Neural crest cell (in vitro differentiated cells): ENCODE measurements around the gene CFAP210. TPM values are rescaled to one million over a fixed set of nuclear protein-coding genes. Genes with fewer than 3 reads are reported as not detected.
A peak's percentile ranks its signal among the peaks of the same experiment; 100 is the strongest.
"Not testable (repeated sequence)": the region's sequence is repeated elsewhere in the genome, so short reads cannot be mapped to it uniquely, and the experiment has no call there.

Experiments used
- DNase-seq: peaks from one replicate; pipeline ENCODE4 v3.0.0; 2021; ENCODE audit warnings: low read depth, mixed read lengths, low spot score
- H3K27ac Mint-ChIP-seq: one replicate; pipeline ENCODE4 v1.8.0; 2021; ENCODE audit warnings: mild to moderate bottlenecking, mixed read lengths; ENCODE audit not compliant: unreplicated experiment
- H3K27me3 Mint-ChIP-seq: 2 replicates; pipeline ENCODE4 v1.8.0; 2021; ENCODE audit warnings: low read depth, mild to moderate bottlenecking, mixed read lengths
- H3K36me3 Mint-ChIP-seq: 2 replicates; pipeline ENCODE4 v1.8.0; 2021; ENCODE audit warnings: low read depth, mild to moderate bottlenecking, mixed read lengths
- H3K4me1 Mint-ChIP-seq: 2 replicates; pipeline ENCODE4 v1.8.0; 2021; ENCODE audit warnings: mixed read lengths
- H3K4me3 Mint-ChIP-seq: one replicate; pipeline ENCODE4 v1.8.0; 2021; ENCODE audit warnings: mild to moderate bottlenecking, mixed read lengths
- H3K9me3 Mint-ChIP-seq: 2 replicates; pipeline ENCODE4 v1.8.0; 2021; ENCODE audit warnings: mixed read lengths
- CTCF ChIP-seq: fragments of 200-600 bp; sonication (generic); conservative IDR thresholded peaks from 2 replicates; pipeline ENCODE4 v1.5.0; 2021; ENCODE audit warnings: antibody characterized with exemption, mild to moderate bottlenecking
- total RNA-seq: library from RNA; stranded (reverse); gene quantifications from 2 replicates; pipeline ENCODE4 v1.2.1, GENCODE V29; 2021

The CFAP210 gene
- total RNA-seq, 1 donor from 2014 or later: 2.3 TPM

GRCh38 chr2:169704160-169704708 lies 10.0 kb upstream of the CFAP210 start:
- H3K9me3 Mint-ChIP-seq: no peaks in the 10 kb centered on the region
- peaks cover 11% of the 10 kb centered on the region for H3K36me3 Mint-ChIP-seq
- DNase-seq: no peak
- no peak overlapping the region for H3K4me3 Mint-ChIP-seq
- no peaks in the 10 kb centered on the region for H3K27me3 Mint-ChIP-seq
- H3K27ac Mint-ChIP-seq: no peak overlapping the region
- TF ChIP-seq CTCF: no peak
- no peaks in the 10 kb centered on the region for H3K4me1 Mint-ChIP-seq

- DNase-seq: no peak
- Mint-ChIP-seq H3K4me3 (no peak overlapping the region), H3K27ac (no peak overlapping the region), H3K36me3 (peaks cover 16% of the 10 kb centered on the region), H3K9me3 (no peaks in the 10 kb centered on the region), H3K27me3 (no peaks in the 10 kb centered on the region), H3K4me1 (no peaks in the 10 kb centered on the region)
- no peak for TF ChIP-seq CTCF
Observed at GRCh38 chr2:169702996-169703395, 8.8 kb upstream of the CFAP210 start.

GRCh38 chr2:169699173-169699572 lies 5.0 kb upstream of the CFAP210 start:
- not testable (repeated sequence) for H3K9me3 Mint-ChIP-seq, H3K27ac Mint-ChIP-seq, H3K4me3 Mint-ChIP-seq, DNase-seq, H3K27me3 Mint-ChIP-seq
- peaks cover 13% of the 10 kb centered on the region for H3K4me1 Mint-ChIP-seq
- H3K36me3 Mint-ChIP-seq: peaks cover 12% of the 10 kb centered on the region

- no peaks in the 10 kb centered on the region for H3K27me3 Mint-ChIP-seq
- peaks cover 24% of the 10 kb centered on the region for H3K4me1 Mint-ChIP-seq
- peaks cover 14% of the 10 kb centered on the region for H3K36me3 Mint-ChIP-seq
- H3K9me3 Mint-ChIP-seq: peaks cover 1% of the 10 kb centered on the region
- TF ChIP-seq CTCF: no peak
- peak overlapping the region; percentile 74 for H3K4me3 Mint-ChIP-seq
- DNase-seq: no peak
- H3K27ac Mint-ChIP-seq: no peak overlapping the region
Observed at GRCh38 chr2:169696381-169696780, 2.2 kb upstream of the CFAP210 start.

- Mint-ChIP-seq H3K27me3 (no peaks in the 10 kb centered on the region), H3K27ac (peak overlapping the region; percentile 89), H3K4me3 (peak overlapping the region; percentile 94), H3K4me1 (peaks cover 24% of the 10 kb centered on the region), H3K9me3 (peaks cover 5% of the 10 kb centered on the region), H3K36me3 (peaks cover 20% of the 10 kb centered on the region)
- DNase-seq: no peak
- no peak for TF ChIP-seq CTCF
Observed at GRCh38 chr2:169694894-169695260, 672 bp upstream of the CFAP210 start.

GRCh38 chr2:169693360-169693759 lies 845 bp downstream of the CFAP210 start:
- H3K36me3 Mint-ChIP-seq: peaks cover 20% of the 10 kb centered on the region
- peaks cover 24% of the 10 kb centered on the region for H3K4me1 Mint-ChIP-seq
- peaks cover 13% of the 10 kb centered on the region for H3K9me3 Mint-ChIP-seq
- peak overlapping the region; percentile 100 for H3K27ac Mint-ChIP-seq
- DNase-seq: no peak
- no peaks in the 10 kb centered on the region for H3K27me3 Mint-ChIP-seq
- H3K4me3 Mint-ChIP-seq: peak overlapping the region; percentile 94
- no peak for TF ChIP-seq CTCF
